D721Med (cell line): Measurements from ENCODE around the gene PCBP4.

Experiments
- DNase-seq: peaks from one replicate; pipeline ENCODE4 v3.0.0; 2011; ENCODE audit warnings: low spot score; ENCODE audit not compliant: insufficient read length
- FAIRE-seq: peaks from 2 replicates; lab custom pipeline; 2011; peaks lifted over from hg19 to GRCh38; lab: Jason Lieb, UNC
- TF ChIP-seq, protein P1 (sequence below): IDR thresholded peaks from 2 replicates; pipeline ENCODE4 v1.5.1; 2012; ENCODE audit warnings: mild to moderate bottlenecking, control low read depth; ENCODE audit not compliant: insufficient read depth; ENCODE audit errors: missing control alignments

Gene PCBP4

DNA sequence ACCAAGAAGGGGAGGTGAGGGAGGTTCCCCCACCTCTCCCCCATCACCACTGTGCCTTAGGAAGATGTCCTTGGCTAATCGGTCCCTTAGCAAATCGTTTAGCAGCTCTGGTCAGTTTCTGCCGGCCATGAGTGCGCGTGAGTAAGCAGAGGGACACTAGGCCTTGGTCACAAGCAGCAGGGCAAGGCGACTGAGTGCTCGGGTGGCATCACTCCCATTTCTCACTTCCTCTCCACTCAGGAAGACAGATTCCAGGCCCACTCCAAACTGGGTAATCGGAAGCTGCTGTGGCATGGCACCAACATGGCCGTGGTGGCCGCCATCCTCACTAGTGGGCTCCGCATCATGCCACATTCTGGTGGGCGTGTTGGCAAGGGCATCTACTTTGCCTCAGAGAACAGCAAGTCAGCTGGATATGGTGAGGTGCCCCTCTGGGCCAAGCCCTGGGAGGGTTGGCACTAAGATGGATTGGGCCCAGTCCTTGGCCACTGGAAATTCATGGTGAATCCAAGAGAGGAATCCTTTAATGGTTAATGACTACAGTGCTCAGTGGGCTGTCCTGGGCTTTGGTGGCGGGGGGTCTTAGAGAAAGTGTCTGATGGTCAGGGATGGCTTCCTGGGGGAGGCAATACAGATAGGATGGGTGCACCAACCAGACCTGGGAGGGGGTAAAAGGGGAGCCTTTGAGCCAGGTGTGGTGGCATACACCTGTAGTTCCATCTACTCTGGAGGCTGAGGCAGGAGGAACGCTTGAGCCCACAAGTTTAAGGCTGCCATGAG lies 21.1 kb downstream of the PCBP4 start:
- TF ChIP-seq, protein P1, sequence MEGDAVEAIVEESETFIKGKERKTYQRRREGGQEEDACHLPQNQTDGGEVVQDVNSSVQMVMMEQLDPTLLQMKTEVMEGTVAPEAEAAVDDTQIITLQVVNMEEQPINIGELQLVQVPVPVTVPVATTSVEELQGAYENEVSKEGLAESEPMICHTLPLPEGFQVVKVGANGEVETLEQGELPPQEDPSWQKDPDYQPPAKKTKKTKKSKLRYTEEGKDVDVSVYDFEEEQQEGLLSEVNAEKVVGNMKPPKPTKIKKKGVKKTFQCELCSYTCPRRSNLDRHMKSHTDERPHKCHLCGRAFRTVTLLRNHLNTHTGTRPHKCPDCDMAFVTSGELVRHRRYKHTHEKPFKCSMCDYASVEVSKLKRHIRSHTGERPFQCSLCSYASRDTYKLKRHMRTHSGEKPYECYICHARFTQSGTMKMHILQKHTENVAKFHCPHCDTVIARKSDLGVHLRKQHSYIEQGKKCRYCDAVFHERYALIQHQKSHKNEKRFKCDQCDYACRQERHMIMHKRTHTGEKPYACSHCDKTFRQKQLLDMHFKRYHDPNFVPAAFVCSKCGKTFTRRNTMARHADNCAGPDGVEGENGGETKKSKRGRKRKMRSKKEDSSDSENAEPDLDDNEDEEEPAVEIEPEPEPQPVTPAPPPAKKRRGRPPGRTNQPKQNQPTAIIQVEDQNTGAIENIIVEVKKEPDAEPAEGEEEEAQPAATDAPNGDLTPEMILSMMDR = no peak
- no peak for FAIRE-seq
- no peak for DNase-seq

DNA sequence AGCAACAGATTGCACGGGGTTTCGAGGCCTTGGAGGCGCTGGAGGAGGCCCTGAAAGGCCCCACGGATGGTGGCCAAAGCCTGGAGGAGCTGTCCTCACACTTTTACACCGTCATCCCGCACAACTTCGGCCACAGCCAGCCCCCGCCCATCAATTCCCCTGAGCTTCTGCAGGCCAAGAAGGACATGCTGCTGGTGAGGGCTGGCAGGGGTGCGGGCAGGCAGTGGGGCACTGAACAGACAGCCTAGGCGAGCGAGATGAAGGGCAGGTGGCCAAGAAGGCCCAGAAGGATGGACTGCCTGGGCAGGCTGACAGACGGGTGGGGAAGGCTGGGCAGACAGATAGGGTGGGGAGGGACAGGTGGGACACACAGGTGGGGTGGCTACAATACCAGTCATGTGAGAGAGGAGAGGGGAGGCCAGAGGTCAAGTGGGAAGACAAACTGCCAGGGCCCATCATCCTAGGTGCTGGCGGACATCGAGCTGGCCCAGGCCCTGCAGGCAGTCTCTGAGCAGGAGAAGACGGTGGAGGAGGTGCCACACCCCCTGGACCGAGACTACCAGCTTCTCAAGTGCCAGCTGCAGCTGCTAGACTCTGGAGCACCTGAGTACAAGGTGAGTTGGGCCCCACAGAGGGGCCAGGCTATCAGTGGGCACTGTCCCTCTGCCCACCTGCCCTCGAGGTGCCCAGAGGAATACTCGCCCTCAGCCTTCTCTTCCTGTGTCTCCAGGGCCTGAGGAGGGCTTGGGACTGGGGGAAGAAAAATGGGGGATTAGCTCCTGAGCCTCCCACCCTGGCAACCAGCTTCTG lies 22.0 kb downstream of the PCBP4 start:
- no peak for DNase-seq
- FAIRE-seq = no peak

DNA sequence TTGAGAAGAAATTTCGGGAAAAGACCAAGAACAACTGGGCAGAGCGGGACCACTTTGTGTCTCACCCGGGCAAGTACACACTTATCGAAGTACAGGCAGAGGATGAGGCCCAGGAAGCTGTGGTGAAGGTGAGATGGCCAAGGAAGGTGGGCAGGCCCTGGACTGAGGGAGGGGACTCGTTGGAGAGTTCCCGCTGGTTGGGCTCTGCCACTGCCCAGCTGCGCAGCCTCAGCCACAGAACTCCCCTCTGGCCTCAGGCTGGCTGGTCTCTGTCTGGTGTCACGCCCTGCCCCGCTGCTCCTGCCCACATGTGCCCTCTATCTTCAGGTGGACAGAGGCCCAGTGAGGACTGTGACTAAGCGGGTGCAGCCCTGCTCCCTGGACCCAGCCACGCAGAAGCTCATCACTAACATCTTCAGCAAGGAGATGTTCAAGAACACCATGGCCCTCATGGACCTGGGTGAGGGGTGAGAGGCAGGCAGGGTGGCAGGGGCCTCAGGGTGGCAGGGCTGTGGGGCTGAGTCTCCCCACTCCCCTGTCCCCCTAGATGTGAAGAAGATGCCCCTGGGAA lies 22.7 kb downstream of the PCBP4 start:
- FAIRE-seq = no peak

More for the DNA sequence above, 22.0 kb downstream of the PCBP4 start:
- TF ChIP-seq, protein P1 = no peak

DNA sequence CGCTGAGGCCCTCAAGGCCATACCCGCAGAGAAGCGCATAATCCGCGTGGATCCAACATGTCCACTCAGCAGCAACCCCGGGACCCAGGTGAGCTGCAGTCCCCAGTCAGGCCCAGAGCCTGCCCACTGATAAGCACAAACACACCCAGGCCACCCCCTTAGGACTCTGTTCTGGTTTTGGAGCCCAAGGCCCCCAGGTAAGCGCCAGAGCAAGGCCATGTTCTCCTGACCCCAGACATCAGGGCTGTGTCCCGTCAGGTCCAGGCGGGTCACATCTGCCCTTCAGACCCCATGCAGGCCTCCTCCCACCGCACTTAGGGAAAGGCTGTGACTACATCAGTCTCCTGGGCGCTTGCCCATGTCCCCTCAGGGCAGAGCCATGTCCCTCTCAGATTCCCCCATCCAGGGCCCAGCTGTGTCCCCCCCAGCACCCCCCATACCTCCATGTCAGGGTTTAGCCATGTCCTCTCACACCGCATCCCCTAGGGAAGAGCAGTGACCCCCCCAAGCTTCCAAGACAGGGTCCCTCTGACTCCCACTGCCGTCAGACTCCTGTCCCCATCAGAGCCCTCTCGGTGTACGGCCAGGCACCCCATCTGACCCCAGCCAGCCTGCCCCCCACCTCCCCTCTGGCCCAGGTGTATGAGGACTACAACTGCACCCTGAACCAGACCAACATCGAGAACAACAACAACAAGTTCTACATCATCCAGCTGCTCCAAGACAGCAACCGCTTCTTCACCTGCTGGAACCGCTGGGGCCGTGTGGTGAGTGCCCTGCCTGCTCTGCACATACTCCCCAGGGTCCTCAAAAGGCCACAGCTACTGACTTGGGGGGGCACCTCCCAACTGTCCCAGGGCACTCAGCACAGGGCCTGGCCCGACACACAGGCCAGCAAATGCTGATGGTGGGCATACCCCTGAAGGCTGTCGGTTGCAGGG lies 23.5 kb downstream of the PCBP4 start:
- TF ChIP-seq, protein P1 = no peak
- FAIRE-seq (no peak), DNase-seq (no peak)

More for the DNA sequence above, 22.7 kb downstream of the PCBP4 start:
- TF ChIP-seq, protein P1 = no peak
- DNase-seq = no peak

DNA sequence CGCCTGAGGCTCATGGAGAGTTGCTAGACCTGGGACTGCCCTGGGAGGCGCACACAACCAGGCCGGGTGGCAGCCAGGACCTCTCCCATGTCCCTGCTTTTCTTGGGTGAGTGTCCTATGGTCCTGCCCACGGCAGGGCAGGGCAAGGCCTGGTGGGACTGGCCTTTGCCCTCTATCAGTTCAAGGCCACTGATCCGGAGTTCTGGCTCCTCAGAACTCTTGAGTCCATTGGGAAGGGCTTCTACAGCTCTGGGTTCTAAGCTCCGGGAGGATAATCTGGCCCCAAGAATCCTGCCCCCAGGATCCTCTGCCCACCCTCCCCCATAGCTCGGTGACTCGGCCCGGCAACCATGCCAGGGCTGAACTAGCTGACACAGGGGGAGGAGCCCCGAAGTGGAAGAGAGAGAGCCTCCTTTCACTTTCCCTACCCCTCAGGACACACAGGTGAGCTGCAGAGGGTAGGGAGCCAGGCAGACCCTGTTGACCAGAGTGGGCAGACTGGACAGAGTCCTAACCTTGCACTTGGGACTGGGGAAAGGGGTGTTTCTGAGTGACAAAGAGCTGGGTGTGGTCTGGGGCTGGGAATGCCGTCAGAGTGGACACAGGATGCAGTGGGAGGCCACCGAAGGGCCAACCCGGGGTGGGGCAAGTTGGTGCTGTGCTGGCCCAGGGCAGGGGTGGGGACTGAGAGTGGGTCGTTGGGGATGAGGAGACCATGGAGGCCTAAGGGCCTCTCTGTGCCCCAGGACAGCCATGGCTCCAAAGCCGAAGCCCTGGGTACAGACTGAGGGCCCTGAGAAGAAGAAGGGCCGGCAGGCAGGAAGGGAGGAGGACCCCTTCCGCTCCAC lies 24.4 kb downstream of the PCBP4 start:
- TF ChIP-seq, protein P1 = no peak
- no peak for FAIRE-seq
- DNase-seq = peak; percentile 63
